BE2C (cell line): ENCODE data around the gene CASZ1.

Source experiments
- DNase-seq: peaks from one replicate; pipeline ENCODE4 v3.0.0-alpha.2; 2020
- H3K27me3 ChIP-seq: fragments of 250-450 bp; sonication (Bioruptor Pico); 2 replicates; pipeline ENCODE4 v1.5.1; 2020; ENCODE audit warnings: mild to moderate bottlenecking
- H3K36me3 ChIP-seq: fragments of 250-450 bp; sonication (Bioruptor Pico); 2 replicates; pipeline ENCODE4 v1.5.1; 2020; ENCODE audit warnings: mild to moderate bottlenecking
- H3K4me1 ChIP-seq: fragments of 250-450 bp; sonication (Bioruptor Pico); 2 replicates; pipeline ENCODE4 v1.5.1; 2020
- H3K4me3 ChIP-seq: 2 replicates; pipeline ENCODE4 v1.5.1; 2011; ENCODE audit warnings: low read depth, low read length
- H3K9me3 ChIP-seq: fragments of 250-450 bp; sonication (Bioruptor Pico); 2 replicates; pipeline ENCODE4 v1.5.1; 2020
- CTCF ChIP-seq: IDR thresholded peaks from 2 replicates; pipeline ENCODE4 v1.5.1; 2012; ENCODE audit warnings: mild to moderate bottlenecking, low read depth, low read length

Gene CASZ1

GRCh38 chr1:10835822-10836421 lies 39.5 kb upstream of the CASZ1 start:
- Histone ChIP-seq H3K4me1 (no peaks in the 10 kb centered on the region), H3K9me3 (no peaks in the 10 kb centered on the region), H3K27me3 (no peaks in the 10 kb centered on the region), H3K36me3 (no peaks in the 10 kb centered on the region), H3K4me3 (no peak overlapping the region)
- peak; percentile 79 for DNase-seq
- TF ChIP-seq CTCF = peak; percentile 9; the same call in 1 of the 2 replicates

GRCh38 chr1:10835421-10835820 lies 39.0 kb upstream of the CASZ1 start:
- Histone ChIP-seq H3K4me1 (no peaks in the 10 kb centered on the region), H3K9me3 (no peaks in the 10 kb centered on the region), H3K27me3 (no peaks in the 10 kb centered on the region), H3K4me3 (no peak overlapping the region), H3K36me3 (no peaks in the 10 kb centered on the region)
- no peak for TF ChIP-seq CTCF
- no peak for DNase-seq

- H3K36me3 ChIP-seq = no peaks in the 10 kb centered on the region
- no peaks in the 10 kb centered on the region for H3K27me3 ChIP-seq
- no peaks in the 10 kb centered on the region for H3K4me1 ChIP-seq
- no peak overlapping the region for H3K4me3 ChIP-seq
- no peak for DNase-seq
- no peak for TF ChIP-seq CTCF
- no peaks in the 10 kb centered on the region for H3K9me3 ChIP-seq
These were observed 38.4 kb upstream of the CASZ1 start for GRCh38 chr1:10834770-10835412.

- H3K9me3 ChIP-seq = no peaks in the 10 kb centered on the region
- no peak for TF ChIP-seq CTCF
- no peak overlapping the region for H3K4me3 ChIP-seq
- H3K27me3 ChIP-seq = no peaks in the 10 kb centered on the region
- no peaks in the 10 kb centered on the region for H3K36me3 ChIP-seq
- no peaks in the 10 kb centered on the region for H3K4me1 ChIP-seq
- no peak for DNase-seq
These were observed 37.4 kb upstream of the CASZ1 start for GRCh38 chr1:10833630-10834557.

- TF ChIP-seq CTCF = no peak
- Histone ChIP-seq H3K4me3 (no peak overlapping the region), H3K27me3 (no peaks in the 10 kb centered on the region), H3K36me3 (no peaks in the 10 kb centered on the region), H3K9me3 (no peaks in the 10 kb centered on the region), H3K4me1 (no peaks in the 10 kb centered on the region)
- DNase-seq = no peak
These were observed 36.3 kb upstream of the CASZ1 start for GRCh38 chr1:10832703-10833102.
